Epidermal melanocyte (primary cell): ENCODE data around the gene PTX4.
A peak's percentile ranks its signal among the peaks of the same experiment; 100 is the strongest.
"Not testable (repeated sequence)": the region's sequence is repeated elsewhere in the genome, so short reads cannot be mapped to it uniquely, and the experiment has no call there.

Experiments
- DNase-seq: peaks from one replicate; pipeline ENCODE4 v3.0.0; 2011; ENCODE audit warnings: low spot score; ENCODE audit not compliant: insufficient read length

PTX4 gene

DNA sequence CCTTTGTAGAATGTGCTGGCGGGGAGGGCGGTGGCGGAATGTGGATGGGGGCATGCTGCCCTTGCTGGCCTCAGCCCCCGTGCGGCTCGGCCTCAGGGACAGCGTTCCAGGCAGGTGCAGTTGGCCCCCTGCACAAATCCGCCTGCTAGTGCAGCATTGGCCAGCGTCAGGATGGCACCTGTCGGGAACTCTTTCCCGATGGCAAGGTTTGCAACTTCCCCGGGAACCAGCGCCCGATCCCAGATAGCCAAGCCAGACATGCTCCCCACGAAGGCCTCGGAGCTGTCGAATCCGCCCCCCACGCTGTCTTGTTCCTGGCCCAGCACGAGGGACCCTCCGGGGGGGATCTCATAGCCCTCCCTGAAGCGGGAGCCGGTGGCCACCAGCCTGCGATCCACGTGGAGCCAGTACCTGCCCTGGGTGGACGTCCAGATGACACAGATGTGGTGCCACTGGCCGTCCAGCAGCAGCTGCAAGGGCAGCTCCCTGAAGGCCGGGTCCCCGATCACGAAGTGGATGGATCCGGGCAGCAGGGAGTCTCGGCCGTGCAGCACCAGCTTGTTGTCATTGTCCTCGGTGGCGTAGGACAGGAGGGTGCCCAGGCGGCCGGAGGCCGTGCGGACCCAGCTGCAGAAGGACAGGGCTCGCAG, 2.8 kb downstream of the PTX4 start:
- DNase-seq = no peak

DNA sequence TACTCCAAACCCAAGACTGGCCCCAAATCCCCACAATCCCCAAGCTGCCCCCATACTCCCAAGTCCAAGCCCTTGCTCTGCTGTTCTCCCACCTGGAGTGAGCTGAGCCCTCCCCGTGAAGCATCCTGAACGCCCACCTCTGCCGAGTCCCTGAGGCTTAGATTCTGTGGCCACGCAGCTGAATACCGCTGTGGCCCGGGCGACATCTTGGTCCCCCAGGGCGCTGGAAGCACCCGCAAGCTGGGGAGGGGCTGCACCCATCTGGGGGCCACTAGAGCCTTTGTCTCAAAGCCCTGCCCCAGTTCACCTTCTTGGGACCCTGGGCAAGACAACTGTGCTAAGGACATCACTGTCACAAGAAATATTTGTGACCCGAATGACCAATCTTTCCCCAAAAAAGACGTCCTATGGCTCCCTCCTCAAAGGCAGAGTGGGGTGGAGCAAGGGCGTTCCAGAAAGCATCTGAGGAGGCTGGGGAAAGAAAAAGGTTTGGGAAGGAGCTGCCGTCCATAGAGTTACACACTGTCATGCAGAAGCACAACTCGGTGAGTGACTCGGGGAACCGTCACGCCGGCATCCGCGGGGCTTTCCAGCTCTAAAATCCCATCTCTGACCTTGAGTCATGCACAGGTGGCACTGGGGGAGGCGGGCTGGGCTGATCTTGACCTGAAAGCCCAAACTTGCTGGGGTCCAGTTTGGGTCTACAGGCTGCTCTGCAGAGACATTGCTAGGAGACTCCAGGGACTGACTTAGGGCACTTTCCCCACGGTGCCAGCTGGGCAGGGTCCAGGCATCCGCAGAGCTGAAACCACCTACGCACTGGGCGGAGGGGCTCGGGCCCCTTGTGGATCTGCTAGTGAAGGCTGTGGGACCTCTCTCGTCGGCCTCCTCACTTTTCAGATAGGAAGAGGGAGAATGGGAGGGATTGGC, 6.6 kb downstream of the PTX4 start:
- no peak for DNase-seq

DNA sequence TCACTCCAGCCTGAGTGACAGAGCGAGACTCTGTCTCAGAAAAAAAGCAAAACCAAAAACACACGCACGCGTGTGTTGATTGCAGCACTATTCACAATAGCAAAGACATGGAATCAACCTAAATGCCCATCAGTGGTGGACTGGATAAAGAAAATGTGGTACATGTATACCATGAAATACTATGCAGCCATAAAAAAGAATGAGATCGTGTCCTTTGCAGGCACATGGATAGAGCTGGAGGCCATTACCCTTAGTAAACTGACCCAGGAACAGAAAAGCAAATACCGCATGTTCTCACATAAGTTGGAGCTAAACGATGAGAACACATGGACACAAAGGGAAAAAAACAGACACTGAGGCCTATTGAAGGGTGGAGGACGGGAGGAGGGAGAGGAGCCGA, 9.8 kb downstream of the PTX4 start:
- DNase-seq = not testable (repeated sequence)

DNA sequence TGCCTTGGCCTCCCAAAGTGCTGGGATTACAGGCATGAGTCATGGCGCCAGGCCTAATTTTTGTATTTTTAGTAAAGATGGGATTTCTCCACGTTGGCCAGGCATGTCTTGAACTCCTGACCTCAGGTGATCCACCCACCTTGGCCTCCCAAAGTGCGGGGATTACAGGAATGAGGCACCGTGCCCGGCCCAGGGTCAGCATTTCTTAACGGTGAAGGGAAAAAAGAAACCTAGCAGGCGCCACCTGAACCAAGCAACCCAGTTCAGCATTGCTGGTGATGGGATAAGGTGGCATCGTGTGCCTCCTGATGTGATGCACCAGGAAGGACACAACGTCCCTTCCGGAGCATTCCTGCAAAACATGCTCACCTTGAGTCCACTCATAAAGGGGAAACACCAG, 11.7 kb downstream of the PTX4 start:
- DNase-seq = no peak

DNA sequence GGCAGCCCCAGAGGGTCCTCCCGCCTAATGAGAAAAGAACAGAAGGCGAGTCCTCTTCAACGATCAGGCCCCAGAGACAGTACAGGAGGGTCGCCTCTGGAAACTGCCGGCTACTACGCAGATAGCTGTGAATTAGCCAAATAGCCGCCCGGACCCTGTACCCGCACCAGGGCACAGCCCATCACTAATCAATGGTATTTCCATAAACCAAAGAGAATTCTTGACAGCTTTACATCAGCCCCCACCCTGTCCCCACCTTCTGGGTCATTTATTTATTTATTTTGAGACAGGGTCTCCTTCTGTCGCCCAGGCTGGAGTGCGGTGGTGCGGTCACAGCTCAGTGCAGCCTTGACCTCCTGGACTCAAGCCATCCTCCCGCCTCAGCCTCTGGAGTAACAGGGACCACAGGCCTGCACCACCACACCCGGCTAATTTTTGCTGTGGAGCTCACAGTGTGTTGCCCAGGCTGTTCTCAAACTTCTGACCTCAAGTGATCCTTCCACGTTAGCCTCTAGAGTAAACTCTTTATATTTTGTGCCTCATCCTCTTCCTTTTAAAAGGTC, 13.1 kb downstream of the PTX4 start:
- no peak for DNase-seq

DNA sequence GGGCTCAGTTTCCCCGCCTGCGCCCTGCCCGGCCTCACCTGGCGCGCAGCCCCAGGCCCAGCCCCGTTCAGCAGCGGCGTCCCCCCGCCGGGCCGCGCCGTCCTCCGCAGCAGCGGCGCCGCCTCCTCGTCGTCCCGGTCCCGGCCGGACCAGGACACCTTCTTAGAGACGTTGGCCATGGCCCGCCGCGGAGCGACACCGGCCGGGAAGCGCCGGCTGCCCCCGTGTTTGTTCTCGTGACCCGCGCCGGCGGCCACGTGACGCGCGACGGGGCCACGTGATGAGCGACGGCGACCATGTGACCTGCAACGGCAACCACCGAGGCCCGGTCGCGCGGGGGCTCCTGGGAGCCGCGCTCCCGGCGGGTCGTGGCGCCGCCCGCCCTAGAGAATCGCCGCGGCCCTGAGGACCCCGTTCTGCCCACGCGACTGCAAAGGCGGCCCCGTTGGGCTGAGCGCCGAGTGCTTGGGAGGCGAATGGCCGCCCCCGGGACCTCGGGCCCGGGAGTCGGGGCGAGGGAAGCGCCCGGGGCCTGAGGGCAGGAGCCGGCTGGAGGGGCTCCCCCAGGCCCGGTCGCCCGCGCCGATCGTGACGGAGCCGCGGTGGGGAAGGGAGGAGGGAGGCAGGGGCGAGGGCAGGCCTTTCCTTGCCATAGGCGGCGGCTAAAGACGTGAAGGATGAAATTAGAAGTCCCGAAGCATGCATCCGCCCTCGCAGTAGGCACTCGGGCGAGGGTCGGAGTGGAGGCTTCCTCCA, 13.8 kb downstream of the PTX4 start, which contains the start of gene CLCN7:
Gene CLCN7 (minus strand): TSS at position 233 of the 756 bp plus-strand sequence. CDS start 54 bp downstream, at position 179.
- peak; percentile 98 for DNase-seq

DNA sequence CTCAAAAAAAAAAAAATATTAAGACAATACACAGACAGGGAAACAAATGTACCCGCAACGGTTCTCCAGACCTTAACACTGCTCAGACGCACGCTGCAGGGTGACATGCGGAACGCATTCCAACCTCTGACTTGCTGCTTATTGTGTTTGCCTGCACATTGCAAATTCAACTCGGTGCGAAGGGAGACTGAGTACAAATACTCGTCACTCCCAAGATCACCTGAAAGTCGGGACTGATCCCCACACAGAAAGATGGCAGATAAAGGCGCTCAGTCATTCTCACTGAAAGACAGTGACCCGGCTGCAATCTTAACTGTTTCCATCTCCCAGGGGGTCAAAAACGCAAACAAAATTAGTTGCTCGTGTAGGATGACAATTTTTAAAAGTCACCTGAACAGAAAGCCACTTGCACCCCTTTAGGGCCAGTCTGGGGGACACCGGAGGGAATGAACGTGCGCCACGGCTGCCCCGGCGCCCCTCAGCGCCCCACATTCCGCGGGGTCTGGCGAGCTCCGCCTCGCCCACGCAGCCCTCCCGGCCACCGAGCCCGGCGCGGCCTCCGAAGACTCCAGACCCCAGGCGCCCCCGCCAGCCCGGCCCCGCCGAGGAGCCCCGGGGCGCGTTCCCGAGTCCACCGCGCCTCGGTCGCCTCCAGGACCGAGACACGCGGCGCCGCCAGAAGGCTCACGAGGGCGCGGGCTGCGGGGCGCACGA, 14.5 kb downstream of the PTX4 start:
- DNase-seq = no peak

DNA sequence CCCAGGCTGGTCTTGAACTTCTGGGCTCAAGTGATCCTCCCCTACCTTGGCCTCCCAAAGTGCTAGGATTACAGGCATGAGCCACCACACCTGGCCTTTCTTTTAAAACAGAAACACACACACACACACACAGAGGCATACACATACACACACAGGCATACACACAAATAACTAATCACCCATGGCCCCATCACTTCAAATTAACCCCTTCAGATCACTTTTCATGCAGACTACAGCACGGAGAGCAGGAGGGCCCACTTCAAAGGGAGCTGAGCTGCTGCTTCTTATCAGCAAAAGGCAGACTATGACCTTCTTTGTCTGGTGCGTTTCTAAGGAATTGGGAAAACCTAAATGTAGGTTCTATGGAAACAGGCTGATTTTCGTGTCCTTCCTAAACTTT, 15.8 kb downstream of the PTX4 start:
- DNase-seq = no peak

DNA sequence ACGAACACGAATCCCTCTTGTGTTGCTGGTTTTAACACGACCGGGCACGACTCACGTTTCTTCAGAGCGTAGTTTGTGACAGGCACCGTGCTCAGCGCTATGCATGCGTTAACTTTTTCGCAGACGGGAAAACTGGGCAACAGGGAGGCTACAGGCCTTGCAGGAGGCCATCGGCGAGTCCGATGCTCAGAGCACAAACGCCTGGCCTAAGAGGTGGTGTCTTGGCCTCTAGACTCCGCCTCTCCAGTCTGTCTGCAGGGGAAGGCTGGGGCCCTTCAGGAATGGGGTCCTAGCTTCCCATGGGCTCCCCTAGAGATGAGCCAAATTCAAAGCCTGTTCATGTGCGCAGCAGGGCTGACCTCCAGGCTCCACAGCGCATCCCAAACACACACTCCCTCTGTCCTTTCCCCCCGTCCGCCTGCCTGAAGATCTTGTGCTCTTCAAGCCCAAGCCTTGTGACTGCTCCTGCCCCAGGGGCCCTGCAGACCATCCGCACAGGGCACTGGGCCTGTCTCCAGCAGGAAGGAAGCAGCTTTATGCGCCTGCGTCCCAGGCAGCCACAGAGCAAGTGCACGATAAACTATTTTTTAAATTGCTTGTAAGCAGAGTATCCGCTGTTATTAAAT, 17.1 kb downstream of the PTX4 start:
- DNase-seq = peak; percentile 83

DNA sequence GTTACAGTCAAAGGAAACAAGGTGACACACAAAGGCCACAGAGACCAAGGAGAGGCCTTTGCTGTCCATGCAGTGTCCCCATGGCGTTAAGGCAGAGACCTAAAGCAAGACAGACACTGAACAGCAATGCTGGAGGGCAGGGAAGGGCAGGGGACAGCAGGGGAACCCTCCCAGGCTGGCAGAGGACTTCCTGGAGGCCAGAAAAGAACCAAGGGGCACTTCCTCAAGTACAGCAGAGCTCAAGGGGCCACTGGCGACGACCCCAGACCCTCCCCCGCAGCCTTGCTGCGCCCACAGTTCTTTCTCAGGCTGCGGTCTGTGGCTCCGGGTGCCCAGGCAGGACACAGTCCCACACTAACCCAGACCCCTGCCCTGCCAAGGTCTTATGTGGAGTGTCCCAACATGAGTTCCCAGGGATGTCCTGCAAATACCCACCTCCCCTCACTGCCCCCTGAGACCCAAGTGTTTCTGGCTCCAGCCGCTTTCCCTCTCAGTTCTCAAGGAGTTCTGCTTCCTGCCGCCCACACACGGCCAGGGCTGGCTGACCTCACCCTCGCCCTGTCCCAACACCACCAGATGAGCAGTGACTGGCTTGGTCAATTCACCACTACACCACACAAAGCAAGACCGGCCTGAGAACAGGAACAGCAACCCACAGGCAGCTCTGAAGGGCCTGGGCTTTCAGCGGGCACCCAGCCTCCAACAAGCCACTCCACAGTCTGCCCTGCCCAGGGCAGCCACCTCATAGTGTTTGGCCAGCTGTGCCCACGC, 18.1 kb downstream of the PTX4 start:
- DNase-seq = no peak

DNA sequence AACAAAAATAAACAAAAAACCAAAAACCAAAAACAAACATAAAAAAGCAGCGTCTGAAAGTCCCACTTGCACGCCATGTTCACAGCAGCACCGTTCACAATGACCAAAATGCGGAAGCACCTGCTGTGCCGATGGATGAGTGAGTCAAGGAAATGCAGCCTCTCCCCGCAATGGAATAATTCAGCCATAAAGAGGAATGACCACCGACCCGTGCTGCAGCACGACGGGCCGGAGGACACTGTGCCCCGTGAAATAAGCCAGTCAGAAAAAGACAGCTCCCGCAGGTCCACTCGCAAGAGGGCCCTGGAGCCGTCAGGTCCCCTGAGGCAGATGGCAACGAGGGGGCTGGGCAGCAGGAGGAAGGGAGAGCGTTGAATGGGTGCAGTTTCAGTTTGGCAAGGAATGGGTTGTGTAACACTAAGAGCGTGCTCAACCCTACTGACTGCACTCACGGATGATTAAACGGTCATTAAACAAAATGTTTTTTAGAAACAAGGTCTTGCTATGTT, 19.0 kb downstream of the PTX4 start:
- no peak for DNase-seq

DNA sequence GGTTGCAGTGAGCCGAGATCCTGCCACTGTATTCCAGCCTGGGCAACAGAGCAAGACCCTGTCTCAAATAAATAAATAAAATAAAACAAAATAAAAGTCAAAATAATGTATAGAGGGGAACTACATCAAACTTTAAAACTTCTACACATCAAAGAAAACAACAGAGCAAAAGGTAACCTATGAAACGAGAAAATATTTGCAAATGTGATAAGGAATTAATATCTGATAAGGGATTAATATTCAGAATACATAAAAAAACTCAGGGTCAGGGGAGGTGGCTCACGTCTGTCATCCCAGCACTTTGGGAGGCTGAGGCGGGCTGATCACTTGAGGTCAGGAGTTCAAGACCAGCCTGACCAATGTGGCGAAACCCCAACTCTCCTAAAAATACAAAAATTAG, 19.6 kb downstream of the PTX4 start:
- DNase-seq = not testable (repeated sequence)

DNA sequence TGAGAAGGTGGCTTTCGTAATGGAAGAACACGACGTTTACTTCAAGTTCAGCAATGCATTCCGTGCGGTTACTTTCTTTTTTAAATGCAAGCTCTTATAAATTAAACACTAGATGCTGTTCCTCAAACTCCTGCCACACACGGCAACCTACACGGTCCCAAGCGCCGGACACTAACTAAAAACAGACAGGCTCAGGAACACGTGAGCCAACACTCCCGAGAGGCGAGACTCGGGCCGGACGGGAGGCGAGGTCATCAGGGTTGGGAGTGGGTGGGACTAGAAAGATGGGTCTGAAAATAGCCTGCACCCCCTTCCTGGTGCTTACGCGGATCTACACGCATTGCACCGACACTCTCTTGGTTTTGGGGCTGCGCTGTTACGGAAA, 20.3 kb downstream of the PTX4 start:
- DNase-seq = no peak

DNA sequence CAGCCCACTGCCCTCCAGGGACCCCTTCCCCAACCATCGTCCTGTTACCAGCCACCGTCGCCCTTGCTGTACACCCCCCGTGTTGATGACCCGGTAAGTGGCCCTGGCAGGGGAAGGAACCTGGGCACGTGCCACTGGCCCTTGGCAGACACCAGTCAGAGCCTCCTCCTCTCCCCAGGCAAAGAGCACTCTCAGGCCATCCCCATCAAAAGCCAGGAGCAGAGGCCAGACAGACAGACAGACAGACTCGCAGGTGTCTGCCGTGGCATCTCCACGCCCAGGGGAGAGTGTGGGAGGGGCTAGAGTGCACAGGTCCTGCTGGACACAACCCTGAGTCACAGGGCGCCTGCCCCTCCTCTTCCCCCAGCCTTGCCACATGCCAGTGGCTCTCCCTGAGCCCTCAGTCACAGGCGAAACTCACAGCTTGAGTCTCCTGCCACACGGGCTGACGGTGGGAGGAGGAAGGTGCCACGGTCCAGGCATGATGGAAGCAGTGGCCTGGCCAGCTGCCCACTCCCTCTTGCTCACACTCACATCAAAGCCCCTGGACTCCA, 21.7 kb downstream of the PTX4 start:
- no peak for DNase-seq

DNA sequence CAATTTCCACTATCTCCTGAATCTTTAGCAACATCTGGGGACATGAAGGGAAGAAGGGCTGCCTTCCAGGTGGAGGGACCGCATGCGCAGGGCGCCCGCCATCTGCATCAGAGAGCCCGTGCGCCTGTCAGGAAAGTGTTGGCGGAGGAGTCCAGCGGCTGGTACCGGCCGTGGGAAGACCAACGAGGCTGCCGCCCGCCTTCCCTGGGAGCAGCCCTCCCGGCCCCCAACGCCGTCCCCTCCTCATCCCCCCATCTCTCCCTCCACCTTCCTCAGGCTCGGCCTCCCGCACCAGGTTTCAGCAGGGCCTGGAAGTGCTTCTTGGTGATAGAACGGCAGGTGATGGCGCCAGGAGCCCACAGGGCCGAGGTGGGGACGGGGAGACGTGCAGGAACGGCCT, 22.7 kb downstream of the PTX4 start:
- DNase-seq = no peak

DNA sequence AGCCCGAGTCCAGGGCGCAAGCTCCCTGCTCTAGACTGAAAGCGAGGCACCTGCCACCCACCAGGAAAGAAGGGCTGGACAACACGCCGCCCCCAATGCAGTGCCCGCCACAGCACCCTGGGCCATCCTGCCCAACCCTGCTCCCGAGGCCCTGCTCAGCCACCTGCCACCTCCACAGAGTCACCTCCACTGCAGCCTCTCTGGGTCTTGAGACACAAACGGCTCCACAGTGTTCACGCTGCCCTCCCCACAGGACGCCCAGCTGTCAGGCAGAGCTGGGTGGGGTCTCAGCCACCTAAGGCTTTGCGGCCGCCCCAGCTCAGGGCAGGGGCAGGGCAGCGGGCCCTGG, 23.2 kb downstream of the PTX4 start:
- no peak for DNase-seq

DNA sequence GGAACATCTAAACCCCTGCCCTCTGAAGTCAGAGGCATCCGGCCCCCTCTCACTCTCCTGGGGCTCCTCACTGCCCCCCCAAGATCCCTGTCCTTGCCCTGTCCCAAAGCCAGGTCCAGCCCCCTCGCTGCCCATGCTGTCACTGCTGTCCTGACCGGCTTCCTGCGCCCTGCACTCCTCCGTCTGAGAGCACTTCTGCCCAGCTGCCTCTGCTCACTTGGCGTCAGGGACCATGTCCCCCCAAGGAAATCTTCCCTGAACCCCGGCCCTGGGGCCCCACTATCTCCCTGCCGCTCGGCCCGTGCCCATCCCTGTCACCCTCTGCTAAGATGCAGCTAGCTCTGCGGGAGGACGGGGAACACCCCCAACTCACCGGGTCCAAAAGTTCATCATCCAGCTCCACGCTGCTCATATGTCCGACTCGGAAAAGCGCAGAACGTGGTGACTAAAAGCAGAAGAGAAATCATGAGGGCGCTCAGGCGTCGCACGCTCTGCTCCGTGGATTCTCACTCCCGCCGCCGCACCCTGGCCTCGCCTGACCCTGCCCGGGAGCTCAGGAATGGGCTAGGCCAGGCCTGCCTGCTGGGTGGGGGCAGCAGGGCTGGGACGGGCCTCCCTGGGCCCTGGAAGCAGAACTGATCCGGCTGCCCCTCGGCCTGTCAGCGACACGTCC, 23.7 kb downstream of the PTX4 start:
- DNase-seq = no peak

DNA sequence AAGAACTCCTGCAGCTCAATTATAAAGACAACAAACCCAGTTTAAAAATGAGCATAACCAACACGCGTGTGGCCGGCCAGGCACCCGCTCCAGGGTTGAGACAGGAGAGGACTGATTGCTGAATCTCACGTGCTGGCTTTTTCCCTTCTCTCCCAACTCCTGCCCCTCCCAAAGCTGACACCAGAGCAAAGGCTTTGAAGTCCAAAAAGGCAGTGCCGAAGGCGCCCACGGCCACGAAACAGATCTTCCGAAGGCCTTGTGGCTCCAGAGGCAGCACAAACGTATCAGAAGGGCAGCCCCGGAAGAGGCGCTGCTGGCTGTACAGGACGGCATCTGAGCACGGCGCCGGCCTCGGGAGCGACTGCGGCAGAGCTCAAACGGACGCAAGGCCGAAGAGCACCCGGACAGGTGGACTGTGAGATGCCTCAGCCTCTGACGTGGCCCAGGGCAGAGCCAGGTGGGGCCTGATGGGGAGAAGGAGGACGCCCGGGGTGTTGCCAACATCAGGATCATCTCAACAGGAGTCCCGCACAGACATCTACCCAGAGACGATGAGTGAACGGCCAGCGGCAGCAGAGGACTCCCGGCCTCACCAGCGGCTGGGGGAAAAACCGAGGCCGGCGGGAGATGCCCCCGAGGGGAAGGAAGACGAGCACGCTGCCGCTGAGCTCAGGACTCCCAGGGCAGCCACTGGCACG, 24.4 kb downstream of the PTX4 start:
- DNase-seq = peak; percentile 64
